H9 (cell line): ENCODE measurements around the gene SCCPDH. TPM values are rescaled to one million over a fixed set of nuclear protein-coding genes. Genes with fewer than 3 reads are reported as not detected.

Source experiments
- DNase-seq: peaks from one replicate; pipeline ENCODE4 v3.0.0-alpha.2; 2017
- H2AFZ ChIP-seq: one replicate; pipeline ENCODE4 v1.6.1; 2013; ENCODE audit warnings: mild to moderate bottlenecking, low read length, control low read depth, moderate library complexity
- H2AK5ac ChIP-seq: 2 replicates; pipeline ENCODE4 v1.6.1; 2013; ENCODE audit warnings: low read length, control low read depth, mixed read lengths; ENCODE audit not compliant: insufficient read length
- H2BK120ac ChIP-seq: one replicate; pipeline ENCODE4 v1.6.1; 2013; ENCODE audit warnings: low read depth, mild to moderate bottlenecking, low read length, control low read depth, inconsistent platforms; ENCODE audit not compliant: poor library complexity, severe bottlenecking
- H2BK12ac ChIP-seq: 2 replicates; pipeline ENCODE4 v1.6.1; 2013; ENCODE audit warnings: low read length, control low read depth, mixed read lengths, low read depth; ENCODE audit not compliant: insufficient read length
- H2BK15ac ChIP-seq: 2 replicates; pipeline ENCODE4 v1.6.1; 2013; ENCODE audit warnings: low read depth, low read length, control low read depth
- H2BK20ac ChIP-seq: one replicate; pipeline ENCODE4 v1.6.1; 2013; ENCODE audit warnings: low read depth, mild to moderate bottlenecking, low read length, control low read depth, inconsistent platforms; ENCODE audit not compliant: poor library complexity, severe bottlenecking
- H2BK5ac ChIP-seq: 2 replicates; pipeline ENCODE4 v1.6.1; 2013; ENCODE audit warnings: low read length, control low read depth, mixed read lengths; ENCODE audit not compliant: insufficient read length
- H3K14ac ChIP-seq: 2 replicates; pipeline ENCODE4 v1.6.1; 2013; ENCODE audit warnings: low read length, control low read depth; ENCODE audit not compliant: insufficient read depth
- H3K18ac ChIP-seq: 2 replicates; pipeline ENCODE4 v1.6.1; 2013; ENCODE audit warnings: low read depth, mild to moderate bottlenecking, mixed read lengths, low read length, control low read depth; ENCODE audit not compliant: insufficient read length
- H3K23ac ChIP-seq: 2 replicates; pipeline ENCODE4 v1.6.1; 2013; ENCODE audit warnings: low read length, control low read depth, mixed read lengths, low read depth; ENCODE audit not compliant: insufficient read length
- H3K23me2 ChIP-seq: 2 replicates; pipeline ENCODE4 v1.6.1; 2013; ENCODE audit warnings: low read depth, mild to moderate bottlenecking, mixed read lengths, low read length, control low read depth; ENCODE audit not compliant: insufficient read length, poor library complexity, severe bottlenecking
- H3K27ac ChIP-seq: 2 replicates; pipeline ENCODE4 v1.5.1; 2013; ENCODE audit warnings: low read length, control low read depth, mixed read lengths, low read depth; ENCODE audit not compliant: insufficient read length
- H3K27me3 ChIP-seq: 2 replicates; pipeline ENCODE4 v1.6.1; 2013; ENCODE audit warnings: low read length, control low read depth, inconsistent platforms; ENCODE audit not compliant: insufficient read depth
- H3K4ac ChIP-seq: 2 replicates; pipeline ENCODE4 v1.6.1; 2013; ENCODE audit warnings: low read depth, mild to moderate bottlenecking, control low read depth, inconsistent platforms, low read length, moderate library complexity
- H3K4me1 ChIP-seq: 2 replicates; pipeline ENCODE4 v1.6.1; 2013; ENCODE audit warnings: low read length, control low read depth, inconsistent platforms; ENCODE audit not compliant: insufficient read depth
- H3K4me2 ChIP-seq: 2 replicates; pipeline ENCODE4 v1.6.1; 2013; ENCODE audit warnings: low read length, control low read depth, mixed read lengths; ENCODE audit not compliant: insufficient read length, insufficient read depth
- H3K56ac ChIP-seq: 2 replicates; pipeline ENCODE4 v1.6.1; 2013; ENCODE audit warnings: low read depth, mild to moderate bottlenecking, mixed read lengths, low read length, control low read depth; ENCODE audit not compliant: insufficient read length
- H3K79me1 ChIP-seq: 2 replicates; pipeline ENCODE4 v1.6.1; 2013; ENCODE audit warnings: low read depth, mild to moderate bottlenecking, moderate library complexity, low read length, control low read depth, inconsistent platforms; ENCODE audit not compliant: insufficient read depth, poor library complexity, severe bottlenecking
- H3K79me2 ChIP-seq: 2 replicates; pipeline ENCODE4 v1.6.1; 2013; ENCODE audit warnings: low read length, control low read depth, inconsistent platforms; ENCODE audit not compliant: insufficient read depth
- H3K9ac ChIP-seq: 2 replicates; pipeline ENCODE4 v1.6.1; 2013; ENCODE audit warnings: low read length, control low read depth, mixed read lengths; ENCODE audit not compliant: insufficient read length; ENCODE audit errors: extremely low read depth
- H3K9me3 ChIP-seq: one replicate; pipeline ENCODE4 v1.6.1; 2013; ENCODE audit warnings: low read depth, low read length, inconsistent platforms; ENCODE audit not compliant: control insufficient read depth
- H3T11ph ChIP-seq: one replicate; pipeline ENCODE4 v1.6.1; 2013; ENCODE audit warnings: mild to moderate bottlenecking, low read length, control low read depth, inconsistent platforms
- H4K20me1 ChIP-seq: one replicate; pipeline ENCODE4 v1.6.1; 2013; ENCODE audit not compliant: control insufficient read depth, insufficient read length, insufficient read depth
- H4K5ac ChIP-seq: 2 replicates; pipeline ENCODE4 v1.6.1; 2013; ENCODE audit warnings: low read depth, mild to moderate bottlenecking, mixed read lengths, low read length, control low read depth; ENCODE audit not compliant: insufficient read length
- H4K8ac ChIP-seq: replicated peaks from 2 replicates; pipeline ENCODE4 v1.6.1; 2013; ENCODE audit warnings: low read length, control low read depth, mixed read lengths, low read depth; ENCODE audit not compliant: insufficient read length
- H4K91ac ChIP-seq: 2 replicates; pipeline ENCODE4 v1.6.1; 2013; ENCODE audit warnings: low read depth, mild to moderate bottlenecking, moderate library complexity, mixed read lengths, low read length, control low read depth; ENCODE audit not compliant: insufficient read length
- H3K27ac Mint-ChIP-seq, 3 experiments: 2 replicates in 2 of 3; 3 replicates in 1 of 3; pipeline ENCODE4 v1.8.0; 2020 to 2021; ENCODE audit warnings: mixed read lengths in 3 of 3, mild to moderate bottlenecking in 1 of 3, moderate library complexity in 1 of 3
- H3K27me3 Mint-ChIP-seq: 2 replicates; pipeline ENCODE4 v1.8.0; 2021; ENCODE audit warnings: low read depth, mild to moderate bottlenecking, moderate library complexity, mixed read lengths
- H3K36me3 Mint-ChIP-seq, 3 experiments: 2 replicates in 2 of 3; 3 replicates in 1 of 3; pipeline ENCODE4 v1.8.0; 2020 to 2021; ENCODE audit warnings: low read depth in 3 of 3, mixed read lengths in 3 of 3; ENCODE audit not compliant: insufficient read depth in 1 of 3
- H3K4me1 Mint-ChIP-seq, 2 experiments: 2 replicates each; pipeline ENCODE4 v1.8.0; 2020; ENCODE audit warnings: mixed read lengths in 2 of 2
- H3K4me3 Mint-ChIP-seq, 2 experiments: 2 replicates in 1 of 2; 3 replicates in 1 of 2; pipeline ENCODE4 v1.8.0; 2020 to 2021; ENCODE audit warnings: mild to moderate bottlenecking in 2 of 2, mixed read lengths in 2 of 2, moderate library complexity in 1 of 2
- H3K9me3 Mint-ChIP-seq, 2 experiments: 2 replicates in 1 of 2; 3 replicates in 1 of 2; pipeline ENCODE4 v1.8.0; 2020; ENCODE audit warnings: mild to moderate bottlenecking in 2 of 2, mixed read lengths in 2 of 2, moderate library complexity in 1 of 2
- WGBS: extraction: QIAGEN DNeasy Blood & Tissue Kit; methylation state at CpG from one replicate; pipeline ENCODE4 v1.1.7; 2013; ENCODE audit warnings: missing lambda C conversion rate, low lambda C conversion rate, mixed read lengths; ENCODE audit not compliant: insufficient read length; ENCODE audit errors: extremely low coverage; 5-methylcytosine and 5-hydroxymethylcytosine counted together
- total RNA-seq: library from RNA; stranded (reverse); gene quantifications from 2 replicates; pipeline ENCODE4 v1.2.1, GENCODE V29; 2021
- TF ChIP-seq, protein P1 (sequence below): fragments of 200-600 bp; sonication (generic); conservative IDR thresholded peaks from 3 replicates; pipeline ENCODE4 v1.8.0; 2021; ENCODE audit warnings: antibody characterized with exemption, mild to moderate bottlenecking

Gene SCCPDH
- total RNA-seq, 1 experiment from 2014 or later: 20.7 TPM

DNA sequence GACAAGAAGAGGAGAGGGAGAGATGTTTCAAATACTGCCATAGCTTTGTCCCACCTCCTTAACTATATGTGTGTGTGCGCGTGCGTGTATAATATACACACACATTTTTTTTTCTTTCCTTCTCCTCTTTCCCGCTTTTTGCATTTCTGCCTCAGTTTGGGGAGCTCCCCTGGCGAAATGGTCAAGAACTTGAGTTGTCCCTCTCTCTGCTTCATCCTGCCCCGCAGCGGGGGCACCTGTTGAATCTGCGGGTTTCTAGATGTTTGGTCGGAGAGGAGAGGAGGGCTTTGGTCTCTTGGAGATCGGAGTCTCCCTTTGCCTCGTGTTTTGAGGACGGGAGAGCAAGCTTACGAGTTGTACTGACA lies 504 bp downstream of the SCCPDH start:
- Mint-ChIP-seq H3K9me3 (peaks cover 28 to 29% of the 10 kb centered on the region in 2 experiments), H3K27ac (no peak overlapping the region; a peak in 1 of 7 replicates), H3K4me3 (peak overlapping the region; percentile 80 to 92), H3K4me1 (peaks cover 7 to 10% of the 10 kb centered on the region in 2 experiments), H3K36me3 (peaks cover 29 to 37% (median 31%) of the 10 kb centered on the region in 3 experiments), H3K27me3 (peaks cover 20% of the 10 kb centered on the region)
- no peaks in the 10 kb centered on the region for H3K79me1 ChIP-seq
- TF ChIP-seq, protein P1, sequence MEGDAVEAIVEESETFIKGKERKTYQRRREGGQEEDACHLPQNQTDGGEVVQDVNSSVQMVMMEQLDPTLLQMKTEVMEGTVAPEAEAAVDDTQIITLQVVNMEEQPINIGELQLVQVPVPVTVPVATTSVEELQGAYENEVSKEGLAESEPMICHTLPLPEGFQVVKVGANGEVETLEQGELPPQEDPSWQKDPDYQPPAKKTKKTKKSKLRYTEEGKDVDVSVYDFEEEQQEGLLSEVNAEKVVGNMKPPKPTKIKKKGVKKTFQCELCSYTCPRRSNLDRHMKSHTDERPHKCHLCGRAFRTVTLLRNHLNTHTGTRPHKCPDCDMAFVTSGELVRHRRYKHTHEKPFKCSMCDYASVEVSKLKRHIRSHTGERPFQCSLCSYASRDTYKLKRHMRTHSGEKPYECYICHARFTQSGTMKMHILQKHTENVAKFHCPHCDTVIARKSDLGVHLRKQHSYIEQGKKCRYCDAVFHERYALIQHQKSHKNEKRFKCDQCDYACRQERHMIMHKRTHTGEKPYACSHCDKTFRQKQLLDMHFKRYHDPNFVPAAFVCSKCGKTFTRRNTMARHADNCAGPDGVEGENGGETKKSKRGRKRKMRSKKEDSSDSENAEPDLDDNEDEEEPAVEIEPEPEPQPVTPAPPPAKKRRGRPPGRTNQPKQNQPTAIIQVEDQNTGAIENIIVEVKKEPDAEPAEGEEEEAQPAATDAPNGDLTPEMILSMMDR: no peak
- H4K20me1 ChIP-seq: no peaks in the 10 kb centered on the region
- H2BK15ac ChIP-seq: no peak overlapping the region
- H2AK5ac ChIP-seq: no peak overlapping the region
- no peak overlapping the region for H2BK5ac ChIP-seq
- no peak overlapping the region for H4K91ac ChIP-seq
- no peak overlapping the region for H3K23ac ChIP-seq
- peaks cover 11% of the 10 kb centered on the region for H3K9me3 ChIP-seq
- H4K5ac ChIP-seq: no peak overlapping the region
- H3K4ac ChIP-seq: no peak overlapping the region
- H2AFZ ChIP-seq: peak overlapping the region; percentile 66
- peak overlapping the region; percentile 93 for H3K4me2 ChIP-seq
- no peak for DNase-seq
- H3K27me3 ChIP-seq: no peaks in the 10 kb centered on the region
- H3K18ac ChIP-seq: peak overlapping the region; percentile 89
- no peak overlapping the region for H2BK12ac ChIP-seq
- no peak overlapping the region for H2BK20ac ChIP-seq
- H4K8ac ChIP-seq: no peak overlapping the region
- no peak overlapping the region for H3K56ac ChIP-seq
- peak overlapping the region; percentile 64 for H3K9ac ChIP-seq
- H3K79me2 ChIP-seq: no peaks in the 10 kb centered on the region
- H3K23me2 ChIP-seq: peaks cover 5% of the 10 kb centered on the region
- no peak overlapping the region for H3T11ph ChIP-seq
- no peak overlapping the region for H3K27ac ChIP-seq
- H3K14ac ChIP-seq: peak overlapping the region; percentile 87; the same call in 1 of the 2 replicates
- H2BK120ac ChIP-seq: no peak overlapping the region
- H3K4me1 ChIP-seq: no peaks in the 10 kb centered on the region
- no CpG with 5 or more reads among the region's 13 CpGs for WGBS
